GM19452 (cell line): ENCODE results near the gene KRT15.

Experiments
- ATAC-seq: cut with Tn5 transposase; IDR thresholded peaks from one replicate; pipeline ENCODE4 v1.9.1; 2021; ENCODE audit not compliant: unreplicated experiment

Gene KRT15

GRCh38 chr17:41483991-41484826 lies 34.5 kb downstream of the KRT15 start:
- no peak for ATAC-seq

GRCh38 chr17:41483531-41483930 lies 35.2 kb downstream of the KRT15 start:
- no peak for ATAC-seq

- no peak for ATAC-seq
Observed at GRCh38 chr17:41481036-41481435, 37.7 kb downstream of the KRT15 start, which contains the start of gene KRT35. KRT35 (minus strand) TSS chr17:41481151; CDS start chr17:41481097, 54 bp downstream.

- no peak for ATAC-seq
Observed at GRCh38 chr17:41480581-41480980, 38.1 kb downstream of the KRT15 start.

GRCh38 chr17:41480136-41480535 lies 38.6 kb downstream of the KRT15 start:
- ATAC-seq = no peak

GRCh38 chr17:41478237-41478636 lies 40.5 kb downstream of the KRT15 start:
- ATAC-seq = no peak

GRCh38 chr17:41476866-41477815 lies 41.5 kb downstream of the KRT15 start:
- no peak for ATAC-seq

- ATAC-seq = no peak
Observed at GRCh38 chr17:41475421-41475820, 43.3 kb downstream of the KRT15 start.

GRCh38 chr17:41474863-41475262 lies 43.8 kb downstream of the KRT15 start:
- ATAC-seq = no peak

- no peak for ATAC-seq
Observed at GRCh38 chr17:41468346-41468745, 50.3 kb downstream of the KRT15 start.

- no peak for ATAC-seq
Observed at GRCh38 chr17:41467561-41467960, 51.1 kb downstream of the KRT15 start.

- ATAC-seq = no peak
Observed at GRCh38 chr17:41466988-41467387, 51.7 kb downstream of the KRT15 start, which contains the start of gene KRT32. KRT32 (minus strand) TSS chr17:41467386; CDS start chr17:41467325, 61 bp downstream.

GRCh38 chr17:41464682-41465081 lies 54.0 kb downstream of the KRT15 start:
- no peak for ATAC-seq

- ATAC-seq = no peak
Observed at GRCh38 chr17:41464173-41464572, 54.5 kb downstream of the KRT15 start.

GRCh38 chr17:41463746-41464145 lies 54.9 kb downstream of the KRT15 start:
- no peak for ATAC-seq
